PC-3 (cell line): ENCODE measurements around the gene USP12. TPM values are rescaled to one million over a fixed set of nuclear protein-coding genes. Genes with fewer than 3 reads are reported as not detected.
A peak's percentile ranks its signal among the peaks of the same experiment; 100 is the strongest.

Source experiments
- ATAC-seq: fragments of 200-7000 bp; cut with Tn5 transposase; 2 replicates; pipeline ENCODE4 v1.9.1; 2020; ENCODE audit warnings: mild to moderate bottlenecking, moderate library complexity
- BruUV-seq: library from RNA; stranded (reverse); fragments of 400-500 nt; replicated peaks from 2 replicates; lab custom pipeline; 2021; lab: Mats Ljungman, UMichigan
- CTCF ChIA-PET: fragments of 300-600 bp; sonication (Branson Sonifier 250); formaldehyde crosslinking; loops from one replicate; lab custom pipeline; 2022; ENCODE audit warnings: antibody characterized with exemption; lab: Charles Lee
- POLR2A ChIA-PET: fragments of 300-600 bp; sonication (Branson Sonifier 250); formaldehyde crosslinking; loops from one replicate; lab custom pipeline; 2022; ENCODE audit warnings: antibody characterized with exemption; ENCODE audit not compliant: unreplicated experiment; lab: Charles Lee
- DNase-seq: peaks from one replicate; pipeline ENCODE4 v3.0.0-alpha.2; 2015
- H2AFZ ChIP-seq: fragments of 300-600 bp; sonication (generic); 2 replicates; pipeline ENCODE4 v1.6.0; 2016; ENCODE audit warnings: antibody characterized with exemption, low read length
- H3F3A ChIP-seq: fragments of 300-600 bp; sonication (generic); one replicate; pipeline ENCODE4 v1.6.0; 2017; ENCODE audit warnings: antibody characterized with exemption, low read length, control low read depth, mild to moderate bottlenecking; ENCODE audit not compliant: unreplicated experiment
- H3K27ac ChIP-seq: fragments of 300-600 bp; sonication (generic); 2 replicates; pipeline ENCODE4 v1.5.1; 2016; ENCODE audit warnings: mild to moderate bottlenecking, low read length
- H3K27me3 ChIP-seq: fragments of 300-600 bp; sonication (generic); 2 replicates; pipeline ENCODE4 v1.6.1; 2016; ENCODE audit warnings: low read length, mixed read lengths
- H3K36me3 ChIP-seq: fragments of 300-600 bp; sonication (generic); 2 replicates; pipeline ENCODE4 v1.6.1; 2016; ENCODE audit warnings: low read depth, mixed run types, low read length, mixed read lengths
- H3K4me1 ChIP-seq: fragments of 300-600 bp; sonication (generic); 2 replicates; pipeline ENCODE4 v1.5.1; 2016; ENCODE audit warnings: low read length; ENCODE audit not compliant: insufficient read depth
- H3K4me2 ChIP-seq: fragments of 300-600 bp; sonication (generic); 2 replicates; pipeline ENCODE4 v1.6.0; 2016; ENCODE audit warnings: low read length
- H3K4me3 ChIP-seq: fragments of 300-600 bp; sonication (generic); 2 replicates; pipeline ENCODE4 v1.5.1; 2016; ENCODE audit warnings: mild to moderate bottlenecking, low read length, mixed read lengths
- H3K79me2 ChIP-seq: fragments of 300-600 bp; sonication (generic); 2 replicates; pipeline ENCODE4 v1.6.1; 2017; ENCODE audit warnings: low read length, mixed read lengths
- H3K9ac ChIP-seq: fragments of 300-600 bp; sonication (generic); 2 replicates; pipeline ENCODE4 v1.6.0; 2016; ENCODE audit warnings: mild to moderate bottlenecking, low read length
- H3K9me2 ChIP-seq: fragments of 300-600 bp; sonication (generic); replicated peaks from 2 replicates; pipeline ENCODE4 v1.6.1; 2016; ENCODE audit warnings: mixed run types, low read length, mixed read lengths
- H3K9me3 ChIP-seq: fragments of 300-600 bp; sonication (generic); 2 replicates; pipeline ENCODE4 v1.6.1; 2016; ENCODE audit warnings: low read length, mixed read lengths
- H4K20me1 ChIP-seq: fragments of 300-600 bp; sonication (generic); 2 replicates; pipeline ENCODE4 v1.6.1; 2016; ENCODE audit warnings: low read length, mixed read lengths
- EZH2 ChIP-seq: fragments of 300-600 bp; sonication (generic); IDR thresholded peaks from one replicate; pipeline ENCODE4 v1.6.1; 2017; ENCODE audit warnings: antibody characterized with exemption, mild to moderate bottlenecking, low read length; ENCODE audit not compliant: unreplicated experiment
- EZH2phosphoT487 ChIP-seq: fragments of 300-600 bp; sonication (generic); IDR thresholded peaks from 2 replicates; pipeline ENCODE4 v1.6.1; 2018; ENCODE audit warnings: mild to moderate bottlenecking, antibody characterized with exemption, low read length, borderline replicate concordance
- intact Hi-C: fragments of 100-400 bp; cut with micrococcal nuclease; formaldehyde crosslinking; loops from 2 replicates; pipeline ENCODE4 v1.9.0; 2023
- total RNA-seq: library from RNA; depleted of rRNA; stranded (reverse); fragments of >200 nt; gene quantifications from 2 replicates; pipeline ENCODE4 v1.2.3, GENCODE V29; 2014
- TF ChIP-seq, protein P1 (sequence below): fragments of 300-600 bp; sonication (generic); conservative IDR thresholded peaks from 2 replicates; pipeline ENCODE4 v1.5.1; 2017; ENCODE audit warnings: antibody characterized with exemption, low read depth, mild to moderate bottlenecking, low read length

The USP12 gene
- total RNA-seq, 1 experiment from 2014 or later, result 24.2 TPM

GRCh38 chr13:27168906-27169657 is 2.5 kb downstream of the USP12 start:
- Histone ChIP-seq H4K20me1 (peaks cover 39% of the 10 kb centered on the region), H3K79me2 (peaks cover 70% of the 10 kb centered on the region), H2AFZ (no peak overlapping the region), H3K9me2 (no peaks in the 10 kb centered on the region), H3K4me2 (peak overlapping the region; percentile 77), H3K27me3 (no peaks in the 10 kb centered on the region), H3K27ac (no peak overlapping the region), H3K36me3 (no peaks in the 10 kb centered on the region), H3K4me1 (peaks cover 34% of the 10 kb centered on the region), H3F3A (no peaks in the 10 kb centered on the region), H3K9ac (0 out of 2 replicates have a peak overlapping the region, but pooled peaks have one; percentile 70), H3K9me3 (no peaks in the 10 kb centered on the region), H3K4me3 (peak overlapping the region; percentile 72)
- intact Hi-C loops, result loop anchor here (5.0 kb wide), 2 partner anchors 33 to 42 kb away; no protein-coding TSS in a partner anchor
- peak; percentile 29 for DNase-seq
- POLR2A ChIA-PET, result interaction anchor here (0.5 to 0.6 kb wide), 2 partner anchors 27 to 102 kb away, joined by 3 read pairs; partner anchors contain the start of gene RASL11A
- no TSS peak for BruUV-seq
- ATAC-seq, result no peak
- CTCF ChIA-PET, result interaction anchor here (1.9 kb wide), 1 partner anchor 184 kb away, joined by 15 read pairs; no protein-coding TSS in a partner anchor
- TF ChIP-seq EZH2phosphoT487, result no peak
- TF ChIP-seq, protein P1, sequence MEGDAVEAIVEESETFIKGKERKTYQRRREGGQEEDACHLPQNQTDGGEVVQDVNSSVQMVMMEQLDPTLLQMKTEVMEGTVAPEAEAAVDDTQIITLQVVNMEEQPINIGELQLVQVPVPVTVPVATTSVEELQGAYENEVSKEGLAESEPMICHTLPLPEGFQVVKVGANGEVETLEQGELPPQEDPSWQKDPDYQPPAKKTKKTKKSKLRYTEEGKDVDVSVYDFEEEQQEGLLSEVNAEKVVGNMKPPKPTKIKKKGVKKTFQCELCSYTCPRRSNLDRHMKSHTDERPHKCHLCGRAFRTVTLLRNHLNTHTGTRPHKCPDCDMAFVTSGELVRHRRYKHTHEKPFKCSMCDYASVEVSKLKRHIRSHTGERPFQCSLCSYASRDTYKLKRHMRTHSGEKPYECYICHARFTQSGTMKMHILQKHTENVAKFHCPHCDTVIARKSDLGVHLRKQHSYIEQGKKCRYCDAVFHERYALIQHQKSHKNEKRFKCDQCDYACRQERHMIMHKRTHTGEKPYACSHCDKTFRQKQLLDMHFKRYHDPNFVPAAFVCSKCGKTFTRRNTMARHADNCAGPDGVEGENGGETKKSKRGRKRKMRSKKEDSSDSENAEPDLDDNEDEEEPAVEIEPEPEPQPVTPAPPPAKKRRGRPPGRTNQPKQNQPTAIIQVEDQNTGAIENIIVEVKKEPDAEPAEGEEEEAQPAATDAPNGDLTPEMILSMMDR, result no peak
- TF ChIP-seq EZH2, result no peak

GRCh38 chr13:27168086-27168485 is 3.5 kb downstream of the USP12 start:
- ATAC-seq (no peak), DNase-seq (no peak)
- ChIA-PET CTCF (no interaction called here), POLR2A (interaction anchor here (0.6 kb wide), 1 partner anchor 28 kb away, joined by 3 read pairs; no protein-coding TSS in a partner anchor)
- intact Hi-C loops, result loop anchor here (5.0 kb wide), 2 partner anchors 34 to 41 kb away; no protein-coding TSS in a partner anchor
- peaks cover 43% of the 10 kb centered on the region for H4K20me1 ChIP-seq
- H2AFZ ChIP-seq, result no peak overlapping the region
- no peaks in the 10 kb centered on the region for H3K36me3 ChIP-seq
- no peaks in the 10 kb centered on the region for H3F3A ChIP-seq
- H3K4me1 ChIP-seq, result peaks cover 31% of the 10 kb centered on the region
- H3K9ac ChIP-seq, result no peak overlapping the region
- no peak overlapping the region for H3K27ac ChIP-seq
- TF ChIP-seq EZH2, result no peak
- TF ChIP-seq EZH2phosphoT487, result no peak
- TF ChIP-seq, protein P1, result no peak
- peaks cover 80% of the 10 kb centered on the region for H3K79me2 ChIP-seq
- H3K27me3 ChIP-seq, result no peaks in the 10 kb centered on the region
- no TSS peak for BruUV-seq
- H3K4me2 ChIP-seq, result peak overlapping the region; percentile 77
- no peaks in the 10 kb centered on the region for H3K9me2 ChIP-seq
- H3K9me3 ChIP-seq, result no peaks in the 10 kb centered on the region
- no peak overlapping the region; the same call in 1 of the 2 replicates for H3K4me3 ChIP-seq
